Astrocyte of the spinal cord (primary cell): ENCODE data around the gene AGAP1.
A peak's percentile ranks its signal among the peaks of the same experiment; 100 is the strongest.

Experiments used
- DNase-seq: peaks from one replicate; pipeline ENCODE4 v3.0.0; 2011; ENCODE audit warnings: low read depth, low spot score
- H3K4me3 ChIP-seq: 2 replicates; pipeline ENCODE4 v1.5.1; 2011; ENCODE audit warnings: low read depth, mild to moderate bottlenecking, low read length, moderate library complexity
- CTCF ChIP-seq: IDR thresholded peaks from 2 replicates; pipeline ENCODE4 v1.5.1; 2012; ENCODE audit warnings: low read depth, mild to moderate bottlenecking, low read length, inconsistent platforms
- in situ Hi-C: cut with HindIII; loops from 2 replicates; pipeline ENCODE4 v1.10.0; 2017; ENCODE audit warnings: low sequenced_read_pairs

AGAP1 gene

GRCh38 chr2:235712176-235712575 is 218.3 kb downstream of the AGAP1 start:
- TF ChIP-seq CTCF = no peak
- no peak overlapping the region for H3K4me3 ChIP-seq
- DNase-seq = no peak
- in situ Hi-C loops = no loop called here

- TF ChIP-seq CTCF = no peak
- DNase-seq = no peak
- H3K4me3 ChIP-seq = no peak overlapping the region
- in situ Hi-C loops = no loop called here
Measured at GRCh38 chr2:235713189-235713588, 219.3 kb downstream of the AGAP1 start.

- no peak for DNase-seq
- in situ Hi-C loops = no loop called here
- no peak for TF ChIP-seq CTCF
- no peak overlapping the region for H3K4me3 ChIP-seq
Measured at GRCh38 chr2:235715601-235716000, 221.8 kb downstream of the AGAP1 start.

- no peak for DNase-seq
- in situ Hi-C loops = no loop called here
- no peak for TF ChIP-seq CTCF
- H3K4me3 ChIP-seq = no peak overlapping the region
Measured at GRCh38 chr2:235716875-235717496, 223.1 kb downstream of the AGAP1 start.

GRCh38 chr2:235719146-235719942 is 225.5 kb downstream of the AGAP1 start:
- no peak overlapping the region for H3K4me3 ChIP-seq
- in situ Hi-C loops = no loop called here
- no peak for TF ChIP-seq CTCF
- peak; percentile 33 for DNase-seq

- TF ChIP-seq CTCF = no peak
- in situ Hi-C loops = no loop called here
- H3K4me3 ChIP-seq = no peak overlapping the region
- DNase-seq = no peak
Measured at GRCh38 chr2:235721625-235722024, 227.8 kb downstream of the AGAP1 start.
